DMS153 treated with DMSO at 0.1 percent for 48 hours (cell line): ENCODE results near the gene RFPL3.
"Not testable (repeated sequence)": the region's sequence is repeated elsewhere in the genome, so short reads cannot be mapped to it uniquely, and the experiment has no call there.

Source experiments
- DNase-seq: peaks from one replicate; lab custom pipeline; 2025; ENCODE audit not compliant: unreplicated experiment; lab: John Stamatoyannopoulos, UW

Gene RFPL3

DNA sequence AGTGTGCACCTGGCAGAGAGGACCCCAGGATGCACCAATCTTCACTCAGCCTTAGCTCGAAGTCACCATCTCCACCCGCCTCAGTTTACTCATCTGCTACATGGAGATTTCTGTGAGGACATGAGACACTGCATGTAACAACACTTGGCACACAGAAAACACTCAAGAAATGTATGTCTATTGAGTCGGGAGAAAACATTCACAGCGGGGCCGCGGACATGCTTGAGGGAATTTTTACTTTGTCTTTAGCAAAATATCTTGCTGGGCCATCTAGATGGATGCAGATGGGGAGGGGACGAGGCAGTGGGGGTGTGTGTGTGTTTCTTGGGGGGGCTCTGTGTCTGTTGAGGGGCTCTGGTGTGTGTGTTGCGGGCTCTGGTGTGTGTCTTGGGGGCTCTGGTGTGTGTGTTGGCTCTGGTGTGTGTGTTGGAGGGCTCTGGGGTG lies 28.4 kb upstream of the RFPL3 start:
- no peak for DNase-seq

DNA sequence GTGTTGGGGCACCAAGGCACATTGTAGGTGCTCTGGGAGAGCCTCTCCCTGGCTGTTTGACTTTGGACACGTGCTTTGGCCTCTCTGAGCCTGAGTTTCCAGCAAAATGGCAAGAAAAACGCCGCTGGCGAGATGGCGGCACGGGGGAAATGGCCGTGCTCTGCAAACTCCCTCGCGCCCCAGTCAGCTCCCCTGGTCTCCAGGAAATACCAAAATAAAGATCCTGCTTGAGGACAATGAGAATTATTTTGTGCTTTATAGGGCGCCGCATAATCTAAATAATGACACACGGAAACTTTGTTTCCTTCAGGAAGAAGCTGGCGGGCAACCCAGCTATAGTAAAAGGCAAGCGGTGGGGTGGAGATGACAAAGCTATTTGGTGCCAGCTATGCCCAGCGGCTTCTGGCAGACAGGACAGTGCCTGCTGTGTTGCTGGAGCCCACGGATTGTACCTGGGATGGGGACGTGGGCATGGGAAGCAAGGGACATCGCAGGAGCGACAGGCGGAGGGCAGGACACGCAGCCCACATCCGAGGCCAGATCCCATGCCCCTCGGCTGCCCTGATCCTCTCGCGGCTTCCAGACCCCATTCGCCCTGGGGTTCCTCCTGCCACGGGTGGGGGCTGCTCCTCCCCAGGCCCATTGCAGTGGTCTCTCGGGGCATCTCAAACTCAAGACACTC lies 26.3 kb upstream of the RFPL3 start:
- DNase-seq, result no peak

DNA sequence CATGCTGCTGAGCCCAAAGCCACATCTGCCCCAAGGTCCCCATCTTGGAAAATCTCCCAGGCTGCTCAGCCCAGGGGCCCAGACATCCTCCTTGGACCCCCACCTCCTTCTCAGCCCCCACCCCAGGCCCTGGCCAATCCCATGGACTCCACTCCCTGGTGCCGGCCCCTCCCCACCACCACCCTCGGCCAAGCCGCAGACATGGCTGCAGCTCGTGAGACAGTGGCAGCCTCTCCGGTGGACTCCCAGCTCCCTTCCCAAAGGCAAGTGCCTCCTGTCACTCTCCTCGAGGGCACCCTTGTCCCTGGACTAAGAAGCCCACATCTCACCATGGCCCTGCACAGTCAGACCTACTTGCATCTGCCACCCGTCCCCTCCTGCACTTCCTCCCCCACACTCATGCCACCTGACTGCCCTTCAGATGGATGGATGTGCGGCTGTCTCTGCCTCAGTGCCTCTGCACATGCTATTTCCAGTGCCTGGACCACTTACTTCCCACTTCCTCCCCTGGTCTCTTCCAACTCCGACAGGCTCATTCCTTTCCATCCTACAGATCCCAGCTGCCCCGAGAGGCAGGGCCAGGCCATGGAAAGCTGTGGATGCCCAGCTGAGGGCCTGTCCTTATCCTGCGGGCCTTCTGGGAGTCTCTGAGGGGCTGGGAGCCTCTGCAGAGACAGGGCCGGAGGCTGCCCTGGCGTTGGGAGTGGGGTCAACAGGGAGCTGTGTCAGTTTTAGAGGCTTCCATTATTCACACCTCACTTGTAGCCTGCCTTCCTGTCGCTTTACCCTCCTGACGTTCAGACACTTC lies 25.5 kb upstream of the RFPL3 start:
- DNase-seq, result no peak

DNA sequence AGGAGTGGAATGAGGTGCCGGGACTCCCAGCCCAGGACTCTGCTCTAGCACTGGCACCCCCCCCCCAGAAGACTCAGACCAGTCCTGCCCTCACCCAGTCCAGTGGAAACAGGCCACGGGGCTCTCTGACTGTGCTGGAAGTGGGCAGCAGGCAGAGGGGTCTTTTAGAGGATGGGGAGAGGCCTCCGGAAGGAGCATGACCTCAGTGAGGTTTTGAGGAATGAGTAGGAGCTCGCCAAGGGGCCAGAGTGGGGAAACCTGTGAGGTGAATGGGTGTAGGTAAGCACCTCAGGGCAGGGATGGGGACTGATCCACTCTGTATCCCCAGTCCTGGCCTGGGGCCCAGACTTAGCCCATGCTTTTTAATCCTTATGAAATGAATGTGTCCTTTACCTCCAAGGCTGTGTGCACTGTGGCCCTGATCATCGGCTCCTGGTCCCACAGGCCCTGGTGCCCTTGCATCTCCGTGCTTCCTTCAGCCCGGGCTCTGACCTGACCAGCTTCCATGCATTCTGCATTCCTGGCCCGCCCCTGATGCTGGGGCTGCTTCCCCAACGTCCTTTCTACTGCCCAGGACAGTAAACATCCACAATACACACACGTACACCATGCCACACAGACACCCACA lies 24.4 kb upstream of the RFPL3 start:
- DNase-seq, result no peak

DNA sequence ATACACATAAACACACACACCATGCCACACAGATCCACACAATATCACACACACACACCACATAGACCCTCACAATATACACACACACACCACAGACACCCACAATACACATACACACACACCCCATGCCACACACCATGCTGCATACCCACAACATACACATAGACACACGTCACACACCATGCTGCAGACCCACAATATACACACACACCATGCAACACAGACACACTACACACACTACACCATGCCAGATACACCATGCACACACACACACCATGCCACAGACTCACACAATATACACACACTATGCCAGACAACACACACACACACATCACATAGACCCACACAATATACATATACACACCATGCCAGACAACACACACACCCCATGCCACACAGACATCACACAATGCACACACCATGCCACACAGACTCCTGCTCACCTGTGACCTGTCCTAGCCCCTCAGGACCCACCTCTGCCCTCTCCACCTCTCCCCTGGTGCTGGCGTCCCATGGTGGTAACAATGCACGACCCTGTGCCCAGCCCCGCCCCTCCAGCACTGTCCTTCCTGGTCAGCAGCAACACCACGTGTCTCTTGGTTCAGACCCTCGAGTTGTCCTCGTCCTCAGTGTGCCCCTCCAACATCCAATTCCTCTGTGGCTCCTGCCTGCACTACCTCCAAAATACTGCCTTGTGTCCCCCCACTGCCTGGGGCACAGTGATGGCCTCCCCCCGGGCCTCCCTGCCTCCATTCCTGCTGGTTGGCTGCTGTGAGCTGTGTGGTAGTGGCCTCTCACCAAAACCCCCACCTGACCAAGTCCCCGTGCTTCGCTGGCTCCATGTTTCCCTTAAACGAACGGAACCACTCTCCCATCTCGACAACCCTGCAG lies 23.7 kb upstream of the RFPL3 start:
- no peak for DNase-seq

DNA sequence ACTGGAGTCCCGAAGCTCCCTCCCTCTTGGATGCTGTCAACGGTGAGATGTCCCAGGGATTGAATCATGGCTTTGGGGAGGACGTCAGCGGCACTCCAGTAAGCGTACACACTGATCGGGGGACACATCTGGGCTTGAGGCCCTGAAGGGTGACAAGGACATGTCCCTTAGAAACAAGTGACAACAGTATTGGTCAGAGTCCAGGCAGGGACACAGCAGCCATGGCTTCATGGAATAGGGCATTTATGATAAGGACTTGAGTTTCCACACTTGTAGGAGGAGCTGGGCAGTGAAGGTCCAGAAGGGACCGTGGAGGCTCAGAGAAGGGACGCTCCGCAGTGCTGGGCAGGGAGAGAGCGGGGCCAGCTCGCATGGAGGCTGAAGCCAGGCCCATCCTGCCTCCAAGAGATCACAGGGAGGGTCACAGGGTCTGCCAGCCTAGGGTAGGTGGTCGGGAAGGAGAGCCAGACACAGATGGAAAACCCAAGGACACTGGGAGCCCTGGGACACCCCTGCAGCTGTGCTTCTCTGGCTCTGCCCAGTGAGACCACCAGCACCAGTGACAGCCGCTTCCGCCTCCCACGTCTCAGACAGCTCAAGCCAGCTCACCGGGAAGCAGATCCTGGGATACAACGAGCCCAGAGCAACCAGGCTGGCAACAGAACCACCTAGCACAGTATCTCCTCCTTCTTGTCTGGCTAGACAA lies 22.9 kb upstream of the RFPL3 start:
- no peak for DNase-seq

DNA sequence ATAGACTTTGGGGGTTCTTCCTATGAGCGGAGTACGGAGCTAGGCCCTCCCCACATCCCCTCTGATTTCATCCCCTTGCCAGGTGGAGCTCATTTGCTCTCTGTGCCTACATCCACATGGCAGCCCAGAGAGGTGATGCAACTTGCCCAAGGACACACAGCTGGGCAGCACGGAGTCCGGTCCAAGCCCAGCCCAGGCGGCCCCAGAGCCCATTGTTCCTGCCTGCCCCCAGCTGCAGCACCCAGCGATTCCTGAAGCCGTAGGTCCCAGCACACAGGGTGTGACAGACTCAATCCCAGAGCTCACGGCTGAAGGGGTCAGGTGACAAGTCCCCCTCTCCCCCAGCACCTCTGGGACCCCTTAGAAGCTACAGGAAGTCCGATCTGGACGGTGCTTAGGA lies 22.2 kb upstream of the RFPL3 start:
- DNase-seq, result no peak

DNA sequence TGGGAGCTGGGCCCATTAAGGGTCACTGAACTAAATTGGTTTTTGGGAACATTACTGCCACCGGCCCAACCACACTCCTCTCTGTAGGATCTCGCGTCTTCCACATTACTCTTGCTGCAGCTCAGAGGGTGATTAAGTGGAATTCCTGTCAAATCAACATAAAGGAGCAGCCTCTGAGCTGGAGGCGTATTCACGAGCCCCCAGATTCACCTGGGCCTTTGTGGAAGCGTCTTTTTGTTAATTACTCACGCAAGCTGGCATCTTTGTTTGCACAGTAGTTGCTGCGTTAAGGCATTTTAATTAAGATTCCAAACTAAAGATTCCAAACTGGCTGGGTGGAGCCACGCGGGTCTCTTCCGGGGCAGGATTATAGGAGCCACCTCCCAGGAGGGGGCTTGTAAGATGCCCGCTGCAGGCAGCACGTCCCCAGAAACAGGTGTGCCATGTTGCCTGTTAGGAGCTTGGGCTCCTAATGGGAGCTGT lies 21.5 kb upstream of the RFPL3 start:
- DNase-seq, result no peak

DNA sequence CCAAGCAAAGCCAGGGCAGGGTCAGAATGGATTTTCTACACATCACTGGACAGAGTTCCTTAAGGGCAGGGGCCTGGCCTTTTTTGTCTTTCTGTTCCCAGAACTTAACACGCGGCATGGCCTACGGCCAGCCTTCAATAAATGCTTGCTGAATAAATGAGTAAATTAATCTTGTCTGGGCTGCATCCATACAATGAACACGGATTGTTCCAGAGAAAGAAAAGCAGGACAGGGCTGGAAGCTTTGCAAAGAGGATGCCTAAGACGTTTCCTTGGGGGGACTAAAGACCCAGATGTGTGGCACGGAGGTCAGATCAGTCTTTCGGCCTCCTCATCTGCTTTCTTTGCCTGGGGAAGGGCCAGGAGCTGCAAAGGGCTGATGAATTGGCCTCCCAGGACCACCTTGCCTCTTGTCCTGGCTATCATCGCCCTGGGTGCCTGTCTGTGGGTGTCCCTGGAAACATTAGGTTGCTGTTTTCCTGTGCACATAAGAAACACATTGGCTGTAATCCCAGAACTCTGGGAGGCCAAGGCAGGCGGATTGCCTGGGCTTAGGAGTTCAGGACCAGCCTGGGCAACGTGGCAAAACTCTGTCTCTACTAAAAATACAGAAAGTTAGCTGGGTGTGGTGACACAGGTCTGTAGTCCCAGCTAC lies 20.8 kb upstream of the RFPL3 start:
- no peak for DNase-seq

DNA sequence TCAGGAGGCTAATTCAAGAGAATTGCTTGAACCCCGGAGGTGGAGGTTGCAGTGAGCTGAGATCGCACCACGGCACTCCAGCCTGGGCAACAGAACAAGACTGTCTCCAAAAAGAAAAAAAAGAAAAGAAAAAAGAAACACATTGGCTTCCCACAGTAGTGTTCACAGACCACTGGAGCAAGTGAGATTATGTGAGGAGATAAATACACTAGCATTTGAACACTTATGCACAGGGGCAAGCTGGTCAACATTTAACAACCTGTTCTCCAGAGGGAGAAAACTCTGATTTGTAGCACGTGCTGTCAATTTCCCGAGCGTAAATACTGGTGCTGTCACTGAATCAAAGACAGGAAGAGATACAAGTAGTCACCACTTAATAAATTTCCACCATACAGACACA lies 20.2 kb upstream of the RFPL3 start:
- DNase-seq, result not testable (repeated sequence)

DNA sequence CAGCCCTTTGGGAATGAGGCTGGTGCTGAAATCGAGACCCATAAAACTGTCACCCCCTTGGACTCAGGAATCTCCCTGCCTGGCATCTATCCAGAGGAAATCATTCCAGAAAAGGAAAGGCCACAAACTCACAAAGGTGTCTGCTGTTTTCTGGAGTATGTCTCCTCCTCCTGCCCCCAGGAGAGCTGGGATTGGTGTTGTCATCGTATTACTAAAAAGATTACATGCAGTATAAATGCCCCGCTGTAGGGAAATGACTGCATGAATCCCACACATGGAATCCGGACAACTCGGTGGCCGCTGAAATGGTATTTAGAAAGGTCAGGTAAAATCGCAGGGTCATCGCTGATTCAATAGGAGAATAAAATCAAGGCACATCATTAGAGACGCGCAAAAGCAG lies 18.9 kb upstream of the RFPL3 start:
- DNase-seq, result no peak

DNA sequence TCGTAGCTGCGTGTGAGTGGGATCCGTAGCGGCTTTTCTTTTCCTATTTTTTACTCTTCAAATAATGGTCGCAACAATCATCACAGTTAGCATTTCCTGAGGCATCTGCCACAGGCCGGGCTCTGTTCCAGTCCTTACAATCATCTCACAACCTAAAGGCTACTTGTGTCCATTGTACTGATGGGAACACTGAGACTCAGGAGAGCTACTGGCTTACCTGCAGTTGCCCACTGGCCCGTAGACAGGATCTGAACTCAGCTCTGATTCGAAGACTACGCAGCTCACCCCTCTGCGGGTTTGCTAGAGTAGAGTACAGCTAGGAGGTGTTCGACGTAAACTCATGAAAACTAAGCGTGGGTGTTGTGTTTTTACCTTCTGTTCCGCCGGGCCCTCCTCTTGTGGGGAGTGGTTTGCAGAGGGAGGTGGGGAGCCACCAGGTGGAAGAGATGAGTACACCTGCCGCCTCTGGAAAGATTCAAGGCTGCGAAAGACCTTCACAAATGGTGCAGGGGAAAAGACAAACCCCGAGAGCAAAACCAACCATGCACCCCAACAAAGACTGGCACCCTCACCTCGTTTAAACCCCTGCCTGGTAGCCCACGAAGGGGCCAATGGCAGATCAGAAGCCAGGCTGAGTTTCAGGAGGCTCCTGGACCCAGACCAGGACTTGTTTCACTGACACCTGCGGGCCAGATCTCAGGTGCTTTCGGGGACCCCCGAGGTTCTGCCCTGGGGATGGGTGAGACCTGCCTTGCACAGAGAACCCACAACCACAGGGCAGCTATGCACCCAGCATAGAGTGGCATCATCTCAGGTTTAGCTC lies 18.3 kb upstream of the RFPL3 start:
- no peak for DNase-seq

DNA sequence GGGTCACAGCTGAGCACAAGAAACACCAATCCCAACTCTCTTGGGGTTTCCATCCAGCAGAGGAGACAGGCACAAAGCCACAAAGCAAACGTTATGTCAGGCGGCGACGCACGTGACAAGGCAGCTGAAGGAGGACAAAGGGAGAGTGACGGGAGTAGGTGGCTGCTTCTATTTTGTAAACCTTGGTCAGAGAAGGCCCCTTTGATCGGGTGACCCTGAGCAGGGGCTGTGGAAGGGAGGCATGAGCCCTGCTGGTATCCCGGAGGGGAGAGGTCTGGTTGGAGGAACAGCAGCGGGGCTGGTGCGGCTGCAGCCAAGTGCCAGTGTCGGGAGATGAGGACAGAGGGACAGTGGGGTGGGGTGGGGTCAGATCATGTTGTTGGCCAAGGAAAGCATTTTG lies 17.3 kb upstream of the RFPL3 start:
- DNase-seq, result no peak

DNA sequence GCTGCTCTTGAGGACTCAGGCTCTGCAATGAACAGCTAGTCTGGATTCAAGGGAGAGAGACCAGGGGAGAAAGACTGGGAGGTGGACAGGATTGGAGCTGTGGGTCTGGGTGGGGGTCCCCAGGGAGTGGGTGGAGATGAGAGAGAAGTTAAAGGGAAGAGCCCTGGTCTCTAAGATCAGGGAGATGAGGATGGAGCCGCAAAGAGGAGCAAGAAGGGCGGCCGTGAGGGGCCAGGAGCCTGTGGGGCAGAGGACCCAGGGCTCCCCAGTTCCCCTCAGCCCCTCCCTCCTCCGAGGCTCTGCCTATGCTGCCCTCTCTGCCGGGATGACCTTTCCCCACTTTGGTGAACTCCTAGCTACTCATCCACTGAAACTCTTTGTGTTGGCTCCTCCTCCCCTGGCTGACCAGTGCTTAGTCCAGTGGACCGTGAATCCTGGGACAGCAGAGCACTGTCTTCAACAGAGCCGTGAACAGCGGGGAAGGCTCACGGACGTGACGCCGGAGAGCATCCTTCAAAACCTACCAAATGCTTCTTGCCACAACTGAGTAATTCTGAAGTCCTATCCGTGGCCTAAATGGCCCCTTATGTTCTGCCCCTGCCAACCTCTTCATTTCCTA lies 16.4 kb upstream of the RFPL3 start:
- DNase-seq, result no peak

DNA sequence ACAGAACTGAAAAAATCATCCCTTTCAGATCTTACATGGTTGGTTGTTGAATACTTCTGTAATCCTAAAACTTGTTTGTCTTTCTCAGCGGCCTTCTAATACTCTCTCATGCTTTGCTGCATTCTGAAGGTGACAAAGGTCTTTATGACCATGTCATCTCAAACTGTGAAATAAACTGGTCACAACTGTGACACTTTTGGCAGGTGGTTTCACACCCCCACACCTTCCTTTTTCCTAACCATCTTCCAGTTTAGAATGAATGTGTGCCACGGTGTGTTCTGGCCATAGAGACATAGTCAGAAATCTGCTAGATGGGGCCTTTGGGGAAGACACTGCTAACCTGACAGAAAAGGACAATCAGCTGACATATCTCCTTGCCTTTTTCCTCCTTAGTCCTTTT lies 14.7 kb upstream of the RFPL3 start:
- no peak for DNase-seq

DNA sequence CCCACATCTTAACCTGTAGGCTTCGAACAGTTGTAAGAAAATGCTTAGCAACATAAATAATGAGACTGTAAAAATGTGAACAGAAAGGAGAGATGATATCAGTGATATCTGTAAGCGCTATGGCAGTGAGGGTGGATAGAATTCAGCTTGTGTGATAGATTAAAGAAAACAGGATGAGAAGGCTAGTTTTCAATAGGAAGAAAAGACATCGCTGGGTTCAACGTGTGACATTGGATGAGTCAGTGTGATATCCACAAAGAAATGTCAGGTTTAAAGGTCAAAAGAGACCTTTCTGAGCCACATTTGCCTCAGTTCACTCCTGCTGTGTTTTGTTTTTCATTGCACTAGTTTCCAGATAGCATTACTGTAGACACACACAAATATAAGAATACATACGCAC lies 13.7 kb upstream of the RFPL3 start:
- no peak for DNase-seq

DNA sequence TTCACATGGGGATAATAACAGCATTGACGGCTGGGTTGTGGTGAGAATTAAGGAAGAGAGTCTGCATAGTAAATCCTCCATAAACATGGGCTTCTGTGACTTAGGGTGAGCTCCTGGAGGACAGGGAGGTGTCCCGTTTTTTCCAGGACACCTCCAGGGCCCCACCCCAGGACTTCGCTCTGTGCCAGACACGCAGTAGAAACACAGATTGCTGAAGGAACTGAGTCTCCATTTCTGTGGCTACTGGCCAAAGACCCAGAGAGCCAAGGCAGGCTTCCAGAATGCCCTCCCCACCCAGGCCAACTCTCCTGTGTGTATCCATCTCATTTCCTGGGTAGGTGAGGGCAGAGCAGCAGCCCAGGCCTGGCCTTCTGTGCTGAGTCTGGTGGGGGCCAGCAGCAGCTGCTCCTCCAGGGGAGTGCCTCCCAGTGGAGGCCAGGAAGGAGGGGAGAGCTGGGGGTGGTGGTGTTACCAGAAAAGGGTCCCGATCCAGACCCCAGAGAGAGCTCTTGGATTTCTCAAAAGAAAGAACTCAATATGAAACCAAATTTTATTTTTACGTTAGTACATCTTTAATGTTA lies 9.5 kb upstream of the RFPL3 start:
- DNase-seq, result no peak

DNA sequence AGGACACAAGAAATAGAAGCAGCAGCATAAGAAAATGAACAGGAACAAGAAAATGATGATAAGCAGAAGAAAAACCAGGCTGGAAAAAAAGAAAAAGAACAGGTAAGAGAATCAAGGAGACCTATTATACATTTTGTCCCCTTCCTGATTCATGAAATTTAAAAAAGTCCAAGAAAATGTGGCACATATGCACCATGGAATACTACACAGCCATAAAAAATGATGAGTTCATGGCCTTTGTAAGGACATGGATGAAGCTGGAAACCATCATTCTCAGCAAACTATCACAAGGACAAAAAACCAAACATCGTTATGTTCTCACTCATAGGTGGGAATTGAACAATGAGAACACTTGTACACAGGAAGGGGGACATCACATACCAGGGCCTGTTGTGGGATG lies 5.8 kb upstream of the RFPL3 start:
- not testable (repeated sequence) for DNase-seq
